HG02759 (cell line): Measurements from ENCODE around the gene DTX1.
A peak's percentile ranks its signal among the peaks of the same experiment; 100 is the strongest.
"Not testable (repeated sequence)": the region's sequence is repeated elsewhere in the genome, so short reads cannot be mapped to it uniquely, and the experiment has no call there.

ENCODE experiments used
- ATAC-seq: cut with Tn5 transposase; IDR thresholded peaks from one replicate; pipeline ENCODE4 v1.9.1; 2021; ENCODE audit warnings: mild to moderate bottlenecking, moderate library complexity; ENCODE audit not compliant: unreplicated experiment

DTX1 gene

GRCh38 chr12:113135178-113136127, 78.9 kb downstream of the DTX1 start, which contains the start of gene RASAL1:
Gene RASAL1, minus strand, starts transcription at chr12:113135761. Its CDS starts 299 bp downstream, at chr12:113135462.
- peak; percentile 63 for ATAC-seq

GRCh38 chr12:113136128-113136989, 79.8 kb downstream of the DTX1 start:
- ATAC-seq = no peak

GRCh38 chr12:113136990-113137511, 80.5 kb downstream of the DTX1 start:
- ATAC-seq = no peak

- no peak for ATAC-seq
Measured at GRCh38 chr12:113137861-113138783, 81.6 kb downstream of the DTX1 start.

GRCh38 chr12:113138826-113139225, 82.3 kb downstream of the DTX1 start:
- no peak for ATAC-seq

GRCh38 chr12:113140706-113141105, 84.2 kb downstream of the DTX1 start:
- no peak for ATAC-seq

GRCh38 chr12:113141716-113142115, 85.2 kb downstream of the DTX1 start:
- not testable (repeated sequence) for ATAC-seq

- no peak for ATAC-seq
Measured at GRCh38 chr12:113142173-113142885, 85.8 kb downstream of the DTX1 start.

GRCh38 chr12:113142886-113143332, 86.4 kb downstream of the DTX1 start:
- no peak for ATAC-seq

GRCh38 chr12:113143959-113144358, 87.4 kb downstream of the DTX1 start:
- no peak for ATAC-seq

- ATAC-seq = no peak
Measured at GRCh38 chr12:113144806-113145205, 88.3 kb downstream of the DTX1 start.

GRCh38 chr12:113145720-113146551, 89.4 kb downstream of the DTX1 start:
- ATAC-seq = no peak

GRCh38 chr12:113146999-113147398, 90.5 kb downstream of the DTX1 start:
- ATAC-seq = no peak
